DMS114 treated with DMSO at 0.1 percent for 48 hours (cell line): ENCODE data around the gene SSR2.

ENCODE experiments used
- DNase-seq: peaks from one replicate; lab custom pipeline; 2025; ENCODE audit not compliant: unreplicated experiment; lab: John Stamatoyannopoulos, UW

The SSR2 gene

GRCh38 chr1:155974208-155975115 is 46.3 kb downstream of the SSR2 start:
- DNase-seq: no peak

GRCh38 chr1:155973723-155974122 is 47.0 kb downstream of the SSR2 start:
- no peak for DNase-seq

GRCh38 chr1:155971910-155972809 is 48.6 kb downstream of the SSR2 start:
- no peak for DNase-seq

GRCh38 chr1:155970531-155971167 is 50.1 kb downstream of the SSR2 start:
- DNase-seq: no peak

- DNase-seq: no peak
These were observed 51.4 kb downstream of the SSR2 start for GRCh38 chr1:155969377-155969791.

- no peak for DNase-seq
These were observed 52.1 kb downstream of the SSR2 start for GRCh38 chr1:155968670-155969069.

GRCh38 chr1:155968051-155968400 is 52.7 kb downstream of the SSR2 start:
- DNase-seq: no peak

GRCh38 chr1:155967341-155968050 is 53.3 kb downstream of the SSR2 start:
- DNase-seq: no peak

- DNase-seq: no peak
These were observed 54.0 kb downstream of the SSR2 start for GRCh38 chr1:155966750-155967149.

- no peak for DNase-seq
These were observed 54.6 kb downstream of the SSR2 start for GRCh38 chr1:155966135-155966534.

GRCh38 chr1:155964193-155964592 is 56.6 kb downstream of the SSR2 start:
- no peak for DNase-seq

- DNase-seq: no peak
These were observed 58.0 kb downstream of the SSR2 start for GRCh38 chr1:155962599-155963211.

- no peak for DNase-seq
These were observed 58.8 kb downstream of the SSR2 start for GRCh38 chr1:155961937-155962336.

- DNase-seq: no peak
These were observed 60.5 kb downstream of the SSR2 start for GRCh38 chr1:155960081-155960745.
